A204.1 (cell line): ENCODE measurements around the gene CD83.

ENCODE experiments used
- FAIRE-seq: peaks from 2 replicates; lab custom pipeline; 2012; peaks lifted over from hg19 to GRCh38; lab: Jason Lieb, UNC

CD83 gene

GRCh38 chr6:14092316-14092715, 25.3 kb upstream of the CD83 start:
- no peak for FAIRE-seq

- FAIRE-seq = no peak
Measured at GRCh38 chr6:14092838-14093789, 24.5 kb upstream of the CD83 start.

- FAIRE-seq = no peak
Measured at GRCh38 chr6:14094721-14095120, 22.9 kb upstream of the CD83 start.

GRCh38 chr6:14095437-14095836, 22.1 kb upstream of the CD83 start:
- no peak for FAIRE-seq

GRCh38 chr6:14100138-14100537, 17.4 kb upstream of the CD83 start:
- FAIRE-seq = no peak

GRCh38 chr6:14100966-14101365, 16.6 kb upstream of the CD83 start:
- FAIRE-seq = no peak

GRCh38 chr6:14102383-14102782, 15.2 kb upstream of the CD83 start:
- no peak for FAIRE-seq

- no peak for FAIRE-seq
Measured at GRCh38 chr6:14105547-14105946, 12.0 kb upstream of the CD83 start.

GRCh38 chr6:14107000-14107399, 10.6 kb upstream of the CD83 start:
- no peak for FAIRE-seq

GRCh38 chr6:14107711-14108494, 9.7 kb upstream of the CD83 start:
- FAIRE-seq = no peak

- FAIRE-seq = no peak
Measured at GRCh38 chr6:14108571-14109410, 8.8 kb upstream of the CD83 start.

- FAIRE-seq = no peak
Measured at GRCh38 chr6:14109411-14109826, 8.2 kb upstream of the CD83 start.

- no peak for FAIRE-seq
Measured at GRCh38 chr6:14110001-14110818, 7.4 kb upstream of the CD83 start.

GRCh38 chr6:14113976-14114375, 3.6 kb upstream of the CD83 start:
- FAIRE-seq = no peak

- FAIRE-seq = no peak
Measured at GRCh38 chr6:14118091-14118439, 493 bp downstream of the CD83 start.

- no peak for FAIRE-seq
Measured at GRCh38 chr6:14118446-14118845, 874 bp downstream of the CD83 start.

GRCh38 chr6:14119784-14120183, 2.2 kb downstream of the CD83 start:
- no peak for FAIRE-seq

- no peak for FAIRE-seq
Measured at GRCh38 chr6:14120546-14120945, 3.0 kb downstream of the CD83 start.

GRCh38 chr6:14121936-14122344, 4.4 kb downstream of the CD83 start:
- no peak for FAIRE-seq

- no peak for FAIRE-seq
Measured at GRCh38 chr6:14123386-14124111, 6.0 kb downstream of the CD83 start.

GRCh38 chr6:14125346-14125745, 7.8 kb downstream of the CD83 start:
- FAIRE-seq = no peak
